Upper lobe of right lung (tissue), 1 donor: ENCODE results near the gene DGKI. TPM values are rescaled to one million over a fixed set of nuclear protein-coding genes. Genes with fewer than 3 reads are reported as not detected.
A peak's percentile ranks its signal among the peaks of the same experiment; 100 is the strongest.

Experiments
- ATAC-seq: fragments of 200-7000 bp; cut with Tn5 transposase; one replicate; pipeline ENCODE4 v1.9.1; 2020; ENCODE audit warnings: mild to moderate bottlenecking, moderate library complexity
- DNase-seq: peaks from one replicate; pipeline ENCODE4 v3.0.0-alpha.2; 2020
- H3K27ac ChIP-seq: fragments of 200-600 bp; one replicate; pipeline ENCODE4 v1.8.0; 2022
- H3K27me3 ChIP-seq: fragments of 200-600 bp; one replicate; pipeline ENCODE4 v1.8.0; 2022; ENCODE audit warnings: mild to moderate bottlenecking
- H3K36me3 ChIP-seq: fragments of 200-600 bp; one replicate; pipeline ENCODE4 v1.8.0; 2022
- H3K4me1 ChIP-seq: fragments of 200-600 bp; one replicate; pipeline ENCODE4 v1.8.0; 2022
- H3K4me3 ChIP-seq: fragments of 200-600 bp; one replicate; pipeline ENCODE4 v1.8.0; 2022; ENCODE audit warnings: mild to moderate bottlenecking
- H3K9me3 ChIP-seq: fragments of 200-600 bp; one replicate; pipeline ENCODE4 v1.8.0; 2022
- CTCF ChIP-seq: fragments of 200-600 bp; IDR thresholded peaks from one replicate; pipeline ENCODE4 v1.8.0; 2022; ENCODE audit warnings: antibody characterized with exemption
- intact Hi-C: fragments of 100-400 bp; cut with DNase I; formaldehyde crosslinking; loops from one replicate; pipeline ENCODE4 v1.11.0; 2022
- total RNA-seq: library from RNA; stranded (reverse); fragmentation: NEBNext Ultra II Directional; extraction: Animal tissue kit (Norgen Biotek cat#: 25700); gene quantifications from one replicate; pipeline ENCODE4 v1.2.1, GENCODE V29; 2021
- donor health status: DM: no; HTN: yes; CAD: no; lungs with severe emphysema.

Gene DGKI
- total RNA-seq, 1 donor from 2014 or later, result 0.67 TPM

GRCh38 chr7:137674551-137675409, 172.0 kb downstream of the DGKI start:
- intact Hi-C loops, result no loop called here
- H3K9me3 ChIP-seq, result no peaks in the 10 kb centered on the region
- ATAC-seq, result peak; percentile 76

GRCh38 chr7:137674048-137674447, 172.7 kb downstream of the DGKI start:
- intact Hi-C loops, result no loop called here
- no peak for TF ChIP-seq CTCF
- DNase-seq (no peak), ATAC-seq (no peak)
- H3K36me3 ChIP-seq, result no peaks in the 10 kb centered on the region
- H3K9me3 ChIP-seq, result no peaks in the 10 kb centered on the region
- H3K4me1 ChIP-seq, result no peaks in the 10 kb centered on the region
- no peaks in the 10 kb centered on the region for H3K27me3 ChIP-seq
- H3K27ac ChIP-seq, result no peak overlapping the region
- H3K4me3 ChIP-seq, result no peak overlapping the region

More at GRCh38 chr7:137674551-137675409, 172.0 kb downstream of the DGKI start:
- Histone ChIP-seq H3K27ac (no peak overlapping the region), H3K4me1 (no peaks in the 10 kb centered on the region), H3K4me3 (no peak overlapping the region), H3K36me3 (no peaks in the 10 kb centered on the region), H3K27me3 (no peaks in the 10 kb centered on the region)
- TF ChIP-seq CTCF, result no peak
- no peak for DNase-seq

GRCh38 chr7:137671920-137672319, 174.9 kb downstream of the DGKI start:
- TF ChIP-seq CTCF, result no peak
- Histone ChIP-seq H3K27me3 (no peaks in the 10 kb centered on the region), H3K36me3 (no peaks in the 10 kb centered on the region), H3K27ac (no peak overlapping the region), H3K4me3 (no peak overlapping the region), H3K4me1 (no peaks in the 10 kb centered on the region), H3K9me3 (no peaks in the 10 kb centered on the region)
- intact Hi-C loops, result no loop called here
- no peak for DNase-seq
- no peak for ATAC-seq

- no peaks in the 10 kb centered on the region for H3K9me3 ChIP-seq
- no peak overlapping the region for H3K4me3 ChIP-seq
- no peaks in the 10 kb centered on the region for H3K4me1 ChIP-seq
- no peaks in the 10 kb centered on the region for H3K36me3 ChIP-seq
- no peak for DNase-seq
- intact Hi-C loops, result no loop called here
- ATAC-seq, result no peak
- H3K27ac ChIP-seq, result no peak overlapping the region
- TF ChIP-seq CTCF, result no peak
- no peaks in the 10 kb centered on the region for H3K27me3 ChIP-seq
Measured at GRCh38 chr7:137670222-137671064, 176.3 kb downstream of the DGKI start.

- H3K9me3 ChIP-seq, result no peaks in the 10 kb centered on the region
- H3K27me3 ChIP-seq, result no peaks in the 10 kb centered on the region
- H3K4me3 ChIP-seq, result no peak overlapping the region
- ATAC-seq (no peak), DNase-seq (no peak)
- intact Hi-C loops, result no loop called here
- no peak for TF ChIP-seq CTCF
- H3K4me1 ChIP-seq, result no peaks in the 10 kb centered on the region
- H3K27ac ChIP-seq, result no peak overlapping the region
- no peaks in the 10 kb centered on the region for H3K36me3 ChIP-seq
Measured at GRCh38 chr7:137669706-137670105, 177.1 kb downstream of the DGKI start.
